ENCODE results near the gene SLC26A8.

DNA sequence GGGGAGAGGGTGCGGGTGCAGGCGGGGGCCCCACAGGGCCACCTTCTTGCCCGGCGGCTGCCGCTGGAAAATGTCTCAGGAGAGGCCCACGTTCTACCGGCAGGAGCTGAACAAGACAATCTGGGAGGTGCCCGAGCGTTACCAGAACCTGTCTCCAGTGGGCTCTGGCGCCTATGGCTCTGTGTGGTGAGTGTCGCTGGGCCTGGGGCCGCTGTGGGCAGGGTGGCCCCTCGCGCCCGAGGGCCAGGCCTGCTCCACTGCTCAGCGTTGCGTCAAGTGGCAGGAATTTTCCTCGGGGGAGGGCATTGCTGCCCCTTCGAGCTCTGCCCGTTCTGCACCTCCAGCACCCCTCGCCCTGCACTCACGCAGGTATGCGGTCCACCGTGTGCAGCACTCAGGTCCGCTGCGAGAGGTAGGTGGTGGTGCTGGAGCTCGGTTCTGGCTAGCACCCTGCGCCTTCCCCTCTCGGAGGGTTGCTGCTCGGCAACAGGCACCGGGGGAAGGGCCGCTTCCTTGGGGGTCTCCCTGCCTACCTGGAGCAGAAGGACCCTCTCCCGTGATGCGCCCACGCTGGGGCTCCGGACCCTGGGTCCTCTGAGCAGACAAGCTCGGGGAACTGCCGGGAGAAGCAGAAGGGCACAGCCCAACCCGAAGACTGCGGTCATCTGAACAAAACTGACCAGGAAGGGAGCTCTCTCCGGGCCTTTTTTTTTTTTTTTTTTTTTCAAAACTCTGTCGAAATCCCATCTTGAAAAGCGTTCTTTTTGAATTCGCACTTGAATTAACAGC lies 3.8 kb upstream of the SLC26A8 start:
- TF ChIP-seq, protein P1, sequence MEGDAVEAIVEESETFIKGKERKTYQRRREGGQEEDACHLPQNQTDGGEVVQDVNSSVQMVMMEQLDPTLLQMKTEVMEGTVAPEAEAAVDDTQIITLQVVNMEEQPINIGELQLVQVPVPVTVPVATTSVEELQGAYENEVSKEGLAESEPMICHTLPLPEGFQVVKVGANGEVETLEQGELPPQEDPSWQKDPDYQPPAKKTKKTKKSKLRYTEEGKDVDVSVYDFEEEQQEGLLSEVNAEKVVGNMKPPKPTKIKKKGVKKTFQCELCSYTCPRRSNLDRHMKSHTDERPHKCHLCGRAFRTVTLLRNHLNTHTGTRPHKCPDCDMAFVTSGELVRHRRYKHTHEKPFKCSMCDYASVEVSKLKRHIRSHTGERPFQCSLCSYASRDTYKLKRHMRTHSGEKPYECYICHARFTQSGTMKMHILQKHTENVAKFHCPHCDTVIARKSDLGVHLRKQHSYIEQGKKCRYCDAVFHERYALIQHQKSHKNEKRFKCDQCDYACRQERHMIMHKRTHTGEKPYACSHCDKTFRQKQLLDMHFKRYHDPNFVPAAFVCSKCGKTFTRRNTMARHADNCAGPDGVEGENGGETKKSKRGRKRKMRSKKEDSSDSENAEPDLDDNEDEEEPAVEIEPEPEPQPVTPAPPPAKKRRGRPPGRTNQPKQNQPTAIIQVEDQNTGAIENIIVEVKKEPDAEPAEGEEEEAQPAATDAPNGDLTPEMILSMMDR (IDR thresholded peaks at IDR 0.05) = no peak
- TF ChIP-seq EP300 (IDR thresholded peaks at IDR 0.05) = peak in 1 of 2 donors; percentile 14
- no peak for TF ChIP-seq POLR2A (IDR thresholded peaks at IDR 0.05)

Measured in tibial nerve (tissue), 4 donors.